Effector memory CD4-positive, alpha-beta T cell (primary cell): ENCODE results near the gene UBE2E2.

Experiments
- DNase-seq, 3 donors: peaks; one replicate each; pipeline ENCODE4 v3.0.0-alpha.2; 2020
- H3K27ac ChIP-seq: 2 replicates; pipeline ENCODE4 v1.7.0; 2013; ENCODE audit warnings: mild to moderate bottlenecking, low read length, moderate library complexity; ENCODE audit not compliant: insufficient read depth, poor library complexity, severe bottlenecking
- H3K27me3 ChIP-seq: replicated peaks from 2 replicates; pipeline ENCODE4 v1.7.0; 2013; ENCODE audit warnings: mild to moderate bottlenecking, low read length; ENCODE audit not compliant: insufficient read depth, control insufficient read depth, poor library complexity, severe bottlenecking
- H3K36me3 ChIP-seq: 2 replicates; pipeline ENCODE4 v1.7.0; 2013; ENCODE audit warnings: mild to moderate bottlenecking, low read length, moderate library complexity; ENCODE audit not compliant: control insufficient read depth, insufficient read depth
- H3K4me1 ChIP-seq: 2 replicates; pipeline ENCODE4 v1.7.0; 2013; ENCODE audit warnings: low read length, mild to moderate bottlenecking; ENCODE audit not compliant: control insufficient read depth, insufficient read depth, poor library complexity, severe bottlenecking
- H3K4me3 ChIP-seq: 2 replicates; pipeline ENCODE4 v1.7.0; 2013; ENCODE audit warnings: low read length, low read depth, mild to moderate bottlenecking; ENCODE audit not compliant: insufficient read depth, poor library complexity, severe bottlenecking
- H3K9me3 ChIP-seq: 2 replicates; pipeline ENCODE4 v1.7.0; 2013; ENCODE audit warnings: mild to moderate bottlenecking, low read length, moderate library complexity; ENCODE audit not compliant: control insufficient read depth

The UBE2E2 gene

DNA sequence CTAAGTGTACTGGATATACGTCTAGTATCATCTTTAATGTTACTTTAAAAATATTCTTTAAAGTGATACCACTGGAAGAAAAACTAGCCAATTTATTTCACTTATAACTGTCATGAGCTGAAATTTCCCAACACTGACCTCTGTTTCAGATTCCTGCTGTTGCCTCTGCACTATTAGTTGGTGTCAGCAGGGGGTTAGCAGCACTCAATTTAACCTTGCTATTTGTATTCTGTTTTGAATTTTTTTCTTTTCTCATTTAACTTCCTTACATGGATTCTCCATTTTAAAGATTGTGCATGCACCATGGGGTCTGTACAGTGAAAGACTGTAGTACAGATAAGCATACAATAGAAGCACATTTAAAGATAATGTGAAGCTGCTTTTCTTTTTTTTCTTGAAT, 169.2 kb downstream of the UBE2E2 start:
- Histone ChIP-seq H3K9me3 (no peaks in the 10 kb centered on the region), H3K27ac (no peak overlapping the region), H3K36me3 (no peaks in the 10 kb centered on the region), H3K4me3 (no peak overlapping the region), H3K4me1 (no peaks in the 10 kb centered on the region), H3K27me3 (no peaks in the 10 kb centered on the region)
- no peak for DNase-seq

DNA sequence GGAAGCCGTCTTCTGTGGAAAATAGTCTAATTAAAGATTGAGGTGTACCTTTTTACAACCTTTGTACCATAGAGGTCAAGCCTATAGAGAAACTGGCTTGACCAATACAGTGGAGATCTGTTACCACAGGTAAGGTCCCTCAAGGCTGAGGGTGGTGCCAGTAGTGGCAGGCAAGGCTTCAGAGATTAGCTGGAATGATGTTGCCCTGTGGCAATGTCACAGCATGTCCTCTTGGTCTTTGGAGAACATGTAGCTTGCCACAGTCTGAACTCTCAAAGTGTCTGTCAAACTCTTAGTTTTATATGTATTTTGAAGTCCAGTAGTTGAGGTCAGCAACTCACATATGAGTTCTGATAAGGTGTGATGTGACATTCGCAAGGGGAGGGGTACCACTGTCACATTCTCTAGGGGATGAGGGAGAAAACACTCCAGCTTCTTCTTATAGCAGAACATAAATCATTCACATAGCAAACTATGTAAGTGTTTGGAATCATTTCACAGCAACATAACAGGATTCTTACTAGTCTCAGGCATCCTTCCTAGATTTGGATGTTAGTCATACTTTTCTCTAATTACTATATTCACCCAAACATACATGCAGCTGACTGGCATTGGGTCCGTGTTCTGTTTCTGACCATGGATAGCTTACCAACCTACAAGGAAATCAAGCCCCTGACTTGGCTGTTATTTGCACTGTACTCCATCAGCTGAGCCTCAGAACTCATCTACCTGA, 173.6 kb downstream of the UBE2E2 start:
- H3K27ac ChIP-seq: no peak overlapping the region
- DNase-seq: no peak
- no peaks in the 10 kb centered on the region for H3K36me3 ChIP-seq
- H3K4me3 ChIP-seq: no peak overlapping the region
- no peaks in the 10 kb centered on the region for H3K9me3 ChIP-seq
- no peaks in the 10 kb centered on the region for H3K4me1 ChIP-seq
- no peaks in the 10 kb centered on the region for H3K27me3 ChIP-seq

DNA sequence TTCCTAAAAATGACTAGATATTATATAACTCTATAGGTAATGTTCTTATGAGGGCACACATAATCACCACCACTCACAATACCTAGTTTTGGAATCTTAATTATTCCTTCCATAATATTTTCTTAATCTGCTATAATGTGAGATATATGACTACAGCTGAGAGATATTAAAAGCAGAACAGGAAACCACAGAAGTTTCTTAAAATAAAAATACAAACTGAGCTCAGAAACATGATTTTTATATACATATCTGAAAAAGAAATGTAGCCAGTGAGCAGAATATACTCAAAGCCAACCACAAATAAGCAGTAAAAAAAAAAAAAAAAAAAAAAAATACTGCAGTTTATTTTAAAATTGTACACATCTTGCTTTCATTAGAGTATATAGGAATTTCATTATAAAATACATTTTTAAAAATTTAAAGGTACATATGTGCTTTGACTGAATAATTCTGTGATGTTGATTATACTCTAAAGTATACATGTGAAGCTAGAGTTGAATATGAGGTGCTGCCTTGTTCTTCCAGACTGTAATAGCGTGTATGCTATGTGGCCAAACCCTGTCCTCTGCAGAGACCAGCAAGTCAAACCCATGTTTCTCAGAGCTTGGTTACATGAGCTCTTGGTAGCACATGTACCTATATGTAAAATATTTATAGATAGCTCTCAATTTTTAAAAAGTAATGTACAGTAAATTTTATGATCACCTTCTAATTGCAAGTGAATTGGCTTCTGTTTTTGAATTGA, 175.0 kb downstream of the UBE2E2 start:
- DNase-seq: no peak
- Histone ChIP-seq H3K27ac (no peak overlapping the region), H3K9me3 (no peaks in the 10 kb centered on the region), H3K36me3 (no peaks in the 10 kb centered on the region), H3K4me3 (no peak overlapping the region), H3K27me3 (no peaks in the 10 kb centered on the region), H3K4me1 (no peaks in the 10 kb centered on the region)

DNA sequence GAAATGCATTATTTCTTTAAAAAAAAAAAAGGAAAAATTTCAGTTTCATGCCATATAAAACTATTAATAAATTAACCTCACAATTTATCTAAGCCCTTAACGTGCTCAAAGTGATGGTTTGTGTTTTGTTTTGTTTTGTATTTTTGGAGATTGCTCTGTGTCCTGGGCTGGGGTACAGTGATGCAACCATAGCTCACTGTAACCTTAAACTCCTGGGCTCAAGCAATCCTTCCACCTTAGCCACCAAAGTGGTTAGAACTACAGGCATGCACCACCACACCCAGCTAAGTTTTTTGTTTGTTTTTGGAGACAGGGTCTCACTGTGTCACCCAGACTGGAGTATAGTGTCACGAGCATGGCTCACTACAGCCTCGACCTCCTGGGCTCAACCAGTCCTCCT, 180.7 kb downstream of the UBE2E2 start:
- Histone ChIP-seq H3K9me3 (no peaks in the 10 kb centered on the region), H3K4me3 (no peak overlapping the region), H3K4me1 (no peaks in the 10 kb centered on the region), H3K27me3 (no peaks in the 10 kb centered on the region), H3K36me3 (no peaks in the 10 kb centered on the region), H3K27ac (no peak overlapping the region)
- no peak for DNase-seq

DNA sequence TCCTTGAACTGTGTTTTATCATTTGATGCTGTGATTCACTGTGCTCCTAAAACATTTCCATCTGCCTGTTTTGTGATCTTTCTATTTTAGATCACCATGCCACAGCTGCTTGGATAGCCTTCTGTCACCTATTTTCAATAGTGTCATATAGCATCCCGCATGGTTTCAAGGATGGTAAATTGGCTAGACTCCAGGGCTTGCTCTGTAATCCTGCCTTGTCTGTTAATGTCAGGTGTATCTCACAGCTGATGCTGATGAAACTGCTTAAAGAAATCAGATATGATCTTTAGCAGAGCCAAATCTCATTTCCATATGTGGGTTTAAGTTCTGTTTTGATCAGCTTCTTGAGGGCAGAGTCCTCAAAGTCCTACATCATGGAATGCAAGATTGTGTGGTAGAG, 182.2 kb downstream of the UBE2E2 start:
- Histone ChIP-seq H3K4me3 (no peak overlapping the region), H3K27me3 (no peaks in the 10 kb centered on the region), H3K36me3 (no peaks in the 10 kb centered on the region), H3K4me1 (no peaks in the 10 kb centered on the region), H3K27ac (no peak overlapping the region), H3K9me3 (no peaks in the 10 kb centered on the region)
- DNase-seq: no peak

DNA sequence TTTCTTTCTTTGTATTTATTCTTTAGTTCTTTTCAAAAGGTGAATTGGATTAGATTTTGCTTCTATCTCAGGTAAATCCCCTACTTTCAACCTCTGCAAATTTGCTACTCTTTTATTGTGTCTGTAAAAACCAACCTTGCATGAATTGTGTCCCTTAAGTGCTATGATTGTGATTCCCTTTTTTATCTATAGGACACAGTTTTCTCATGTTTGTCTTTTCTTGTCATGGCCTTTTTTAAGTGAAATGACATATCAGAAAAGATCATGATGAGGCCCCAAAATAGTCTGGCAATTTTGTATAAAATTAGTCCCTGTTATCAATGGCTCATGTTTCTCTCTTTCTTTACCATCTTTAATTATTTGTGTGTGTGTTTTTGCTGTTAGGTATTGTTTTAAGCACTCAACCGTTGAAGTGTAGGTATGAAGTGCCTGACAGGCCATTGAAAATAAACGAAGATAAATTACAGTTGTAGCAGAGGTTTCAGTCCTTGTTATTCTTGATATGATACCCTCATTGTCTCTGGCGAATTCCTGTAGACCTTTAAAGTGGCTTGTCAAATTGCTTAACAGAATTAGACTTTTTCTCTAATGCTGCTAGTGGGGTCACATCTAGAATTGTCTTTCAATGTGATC, 184.3 kb downstream of the UBE2E2 start:
- H3K27ac ChIP-seq: no peak overlapping the region
- DNase-seq: no peak

DNA sequence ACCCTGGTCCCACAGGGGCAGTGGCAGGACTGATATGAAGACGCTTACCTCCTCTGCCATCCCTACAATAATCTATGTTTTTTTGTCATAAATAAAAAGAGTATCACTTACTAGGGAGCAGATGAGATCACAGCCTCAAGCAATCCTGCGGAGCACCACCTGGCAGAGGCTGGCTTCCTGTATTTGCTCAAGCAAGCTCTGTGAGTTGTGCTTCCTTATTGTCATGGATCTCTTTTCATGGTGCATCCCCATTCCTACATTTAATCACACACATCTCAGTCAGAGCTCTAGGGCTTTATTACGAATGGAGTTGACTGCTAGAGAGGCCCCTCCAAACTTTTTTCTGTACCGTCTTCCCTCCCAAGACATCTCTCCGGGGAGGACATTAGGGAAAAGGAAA, 186.0 kb downstream of the UBE2E2 start:
- Histone ChIP-seq H3K4me3 (no peak overlapping the region), H3K9me3 (no peaks in the 10 kb centered on the region), H3K27me3 (no peaks in the 10 kb centered on the region), H3K36me3 (no peaks in the 10 kb centered on the region), H3K27ac (no peak overlapping the region), H3K4me1 (no peaks in the 10 kb centered on the region)
- no peak for DNase-seq

More for the DNA sequence above, 184.3 kb downstream of the UBE2E2 start:
- Histone ChIP-seq H3K36me3 (no peaks in the 10 kb centered on the region), H3K9me3 (no peaks in the 10 kb centered on the region), H3K4me1 (no peaks in the 10 kb centered on the region), H3K4me3 (no peak overlapping the region), H3K27me3 (no peaks in the 10 kb centered on the region)

DNA sequence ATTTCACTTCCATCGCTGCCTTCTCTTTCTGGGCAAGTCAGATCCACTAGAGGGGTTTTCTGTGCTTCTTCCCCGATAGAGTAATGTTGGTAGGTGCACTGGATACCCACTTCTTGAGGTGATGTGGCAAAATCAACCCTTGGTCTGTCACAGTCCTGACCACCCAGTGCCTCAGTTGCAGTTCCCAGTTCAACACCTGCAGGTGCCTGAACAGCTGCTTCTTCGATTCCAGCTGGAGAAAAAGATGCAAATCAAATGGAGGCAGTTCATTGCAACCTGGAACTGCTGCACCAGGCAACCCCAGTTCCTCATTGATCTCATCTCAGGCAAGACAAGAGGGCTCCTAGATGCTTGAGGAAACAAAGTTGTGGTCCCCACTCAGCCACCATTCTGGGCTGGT, 186.6 kb downstream of the UBE2E2 start:
- no peaks in the 10 kb centered on the region for H3K36me3 ChIP-seq
- H3K4me1 ChIP-seq: no peaks in the 10 kb centered on the region

DNA sequence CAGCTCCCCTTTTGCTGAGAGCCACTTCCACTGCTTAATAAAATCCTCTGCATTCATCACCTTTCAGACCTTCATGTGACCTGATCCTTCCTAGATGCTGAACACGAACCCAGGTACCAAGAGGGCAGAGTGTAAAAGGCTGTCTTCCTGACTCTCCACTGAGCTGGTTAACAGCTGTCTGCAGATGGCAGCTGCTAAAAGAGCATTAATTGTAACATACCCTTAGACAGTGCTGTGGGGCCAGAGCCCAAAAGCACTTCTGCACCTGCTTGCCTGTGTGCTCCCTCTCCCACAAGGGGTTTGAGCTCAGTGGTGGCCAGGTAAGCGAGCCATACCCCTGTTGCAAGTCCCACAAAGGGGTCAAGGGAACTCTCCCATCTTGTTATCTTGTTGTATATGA, 187.3 kb downstream of the UBE2E2 start:
- no peaks in the 10 kb centered on the region for H3K27me3 ChIP-seq
- no peaks in the 10 kb centered on the region for H3K36me3 ChIP-seq
- H3K27ac ChIP-seq: no peak overlapping the region
- DNase-seq: no peak
- no peaks in the 10 kb centered on the region for H3K4me1 ChIP-seq
- no peaks in the 10 kb centered on the region for H3K9me3 ChIP-seq
- no peak overlapping the region for H3K4me3 ChIP-seq

More for the DNA sequence above, 186.6 kb downstream of the UBE2E2 start:
- DNase-seq: no peak
- Histone ChIP-seq H3K4me3 (no peak overlapping the region), H3K9me3 (no peaks in the 10 kb centered on the region), H3K27me3 (no peaks in the 10 kb centered on the region), H3K27ac (no peak overlapping the region)

DNA sequence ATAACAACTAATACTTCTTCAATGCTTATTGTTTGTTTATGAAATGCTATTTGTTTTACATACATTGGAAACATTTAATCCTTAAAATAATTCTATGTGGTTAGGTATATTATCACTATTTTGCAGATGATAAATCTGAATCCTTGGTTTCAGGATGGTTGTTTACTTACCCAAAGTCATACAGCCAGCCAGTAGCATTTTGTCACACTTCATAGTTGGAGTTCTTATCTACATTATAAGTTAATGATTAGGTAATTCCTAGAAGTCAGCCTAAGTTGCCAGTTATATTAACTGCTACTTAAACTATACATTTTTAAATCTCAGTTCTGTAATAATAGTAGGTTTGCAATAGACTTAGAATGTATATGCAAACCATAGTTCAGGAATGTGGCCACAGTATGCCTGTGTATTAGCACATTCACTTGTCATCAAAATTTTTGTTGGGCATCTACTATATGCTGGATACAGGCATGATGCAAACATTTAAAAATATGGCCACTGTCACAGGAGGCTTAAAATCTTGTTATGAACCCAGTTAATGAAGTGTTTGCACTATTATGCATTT, 187.9 kb downstream of the UBE2E2 start:
- Histone ChIP-seq H3K4me1 (no peaks in the 10 kb centered on the region), H3K9me3 (no peaks in the 10 kb centered on the region), H3K27ac (no peak overlapping the region), H3K4me3 (no peak overlapping the region), H3K27me3 (no peaks in the 10 kb centered on the region), H3K36me3 (no peaks in the 10 kb centered on the region)
- no peak for DNase-seq
